GM21528 (cell line): ENCODE results near the gene PCDH9.

Source experiments
- ATAC-seq: cut with Tn5 transposase; IDR thresholded peaks from one replicate; pipeline ENCODE4 v1.9.1; 2021; ENCODE audit warnings: mild to moderate bottlenecking, moderate library complexity; ENCODE audit not compliant: unreplicated experiment, low FRiP score

The PCDH9 gene

GRCh38 chr13:67049744-67050143, 180.4 kb downstream of the PCDH9 start:
- ATAC-seq, result no peak

- ATAC-seq, result no peak
Measured at GRCh38 chr13:67048821-67049150, 181.3 kb downstream of the PCDH9 start.

- peak; percentile 84 for ATAC-seq
Measured at GRCh38 chr13:67048084-67048820, 181.9 kb downstream of the PCDH9 start.

- no peak for ATAC-seq
Measured at GRCh38 chr13:67045357-67045756, 184.8 kb downstream of the PCDH9 start.

- ATAC-seq, result no peak
Measured at GRCh38 chr13:67043901-67044300, 186.2 kb downstream of the PCDH9 start.

GRCh38 chr13:67042556-67042955, 187.6 kb downstream of the PCDH9 start:
- ATAC-seq, result no peak

GRCh38 chr13:67036699-67037457, 193.3 kb downstream of the PCDH9 start:
- no peak for ATAC-seq

GRCh38 chr13:67033170-67033569, 197.0 kb downstream of the PCDH9 start:
- ATAC-seq, result no peak

GRCh38 chr13:67023130-67023876, 206.8 kb downstream of the PCDH9 start:
- no peak for ATAC-seq

- ATAC-seq, result no peak
Measured at GRCh38 chr13:67018775-67019174, 211.4 kb downstream of the PCDH9 start.

- ATAC-seq, result no peak
Measured at GRCh38 chr13:67017276-67017675, 212.9 kb downstream of the PCDH9 start.

GRCh38 chr13:67015976-67016600, 214.0 kb downstream of the PCDH9 start:
- no peak for ATAC-seq

- no peak for ATAC-seq
Measured at GRCh38 chr13:67014399-67014798, 215.7 kb downstream of the PCDH9 start.

- no peak for ATAC-seq
Measured at GRCh38 chr13:67013709-67014108, 216.4 kb downstream of the PCDH9 start.

GRCh38 chr13:67008075-67008668, 222.0 kb downstream of the PCDH9 start:
- no peak for ATAC-seq

- ATAC-seq, result no peak
Measured at GRCh38 chr13:67004511-67004910, 225.6 kb downstream of the PCDH9 start.

- no peak for ATAC-seq
Measured at GRCh38 chr13:67003743-67004142, 226.4 kb downstream of the PCDH9 start.

- no peak for ATAC-seq
Measured at GRCh38 chr13:67001363-67001762, 228.8 kb downstream of the PCDH9 start.

- no peak for ATAC-seq
Measured at GRCh38 chr13:66996503-66996902, 233.6 kb downstream of the PCDH9 start.

- peak; percentile 78 for ATAC-seq
Measured at GRCh38 chr13:66995203-66995611, 234.9 kb downstream of the PCDH9 start.
